Erythroblast (primary cell): ENCODE data around the gene SEMA3F.

Experiments
- GATA1 ChIP-seq: IDR thresholded peaks from 2 replicates; pipeline ENCODE4 v1.6.1; 2011; ENCODE audit warnings: low read depth, mild to moderate bottlenecking, control low read depth, low read length, moderate library complexity
- POLR2A ChIP-seq: IDR thresholded peaks from 2 replicates; pipeline ENCODE4 v1.6.1; 2011; ENCODE audit warnings: mild to moderate bottlenecking, low read length

DNA sequence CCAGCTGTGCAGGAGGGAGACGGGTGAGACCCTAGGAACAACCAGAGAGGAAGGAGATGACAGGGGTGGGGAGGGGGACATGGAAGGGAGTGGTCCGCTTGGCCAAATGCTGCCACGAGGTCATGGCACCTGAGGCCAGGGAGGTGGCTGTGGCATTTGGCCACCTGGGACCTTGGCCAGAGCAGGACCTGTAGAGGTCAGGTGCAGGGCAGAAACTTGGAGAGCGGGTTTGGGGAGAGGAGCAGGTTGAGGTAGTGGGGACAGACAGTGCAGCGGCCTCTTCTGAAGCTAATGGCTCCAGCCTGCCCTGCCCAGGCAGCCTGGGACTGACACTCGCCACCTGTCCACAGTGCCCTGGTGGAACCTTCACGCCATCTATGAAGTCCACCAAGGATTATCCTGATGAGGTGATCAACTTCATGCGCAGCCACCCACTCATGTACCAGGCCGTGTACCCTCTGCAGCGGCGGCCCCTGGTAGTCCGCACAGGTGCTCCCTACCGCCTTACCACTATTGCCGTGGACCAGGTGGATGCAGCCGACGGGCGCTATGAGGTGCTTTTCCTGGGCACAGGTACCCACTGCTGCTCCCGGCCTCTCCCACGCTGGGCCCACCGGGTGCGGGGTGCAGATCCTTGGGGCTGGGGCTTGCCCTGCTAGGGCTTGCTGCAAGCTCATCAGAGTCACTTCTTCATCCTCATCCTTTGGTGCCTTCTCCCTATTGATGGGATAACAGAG lies 29.3 kb downstream of the SEMA3F start:
- TF ChIP-seq POLR2A (no peak), GATA1 (no peak)
